ENCODE measurements around the gene ZSCAN23. TPM values are rescaled to one million over a fixed set of nuclear protein-coding genes. Genes with fewer than 3 reads are reported as not detected.

Gene ZSCAN23
- total and polyA plus RNA-seq, 2 of the 8 experiments (the other 6 are each of a cell fraction or from before 2014, with no cell fraction given), result 0.74 to 5.3 TPM

DNA sequence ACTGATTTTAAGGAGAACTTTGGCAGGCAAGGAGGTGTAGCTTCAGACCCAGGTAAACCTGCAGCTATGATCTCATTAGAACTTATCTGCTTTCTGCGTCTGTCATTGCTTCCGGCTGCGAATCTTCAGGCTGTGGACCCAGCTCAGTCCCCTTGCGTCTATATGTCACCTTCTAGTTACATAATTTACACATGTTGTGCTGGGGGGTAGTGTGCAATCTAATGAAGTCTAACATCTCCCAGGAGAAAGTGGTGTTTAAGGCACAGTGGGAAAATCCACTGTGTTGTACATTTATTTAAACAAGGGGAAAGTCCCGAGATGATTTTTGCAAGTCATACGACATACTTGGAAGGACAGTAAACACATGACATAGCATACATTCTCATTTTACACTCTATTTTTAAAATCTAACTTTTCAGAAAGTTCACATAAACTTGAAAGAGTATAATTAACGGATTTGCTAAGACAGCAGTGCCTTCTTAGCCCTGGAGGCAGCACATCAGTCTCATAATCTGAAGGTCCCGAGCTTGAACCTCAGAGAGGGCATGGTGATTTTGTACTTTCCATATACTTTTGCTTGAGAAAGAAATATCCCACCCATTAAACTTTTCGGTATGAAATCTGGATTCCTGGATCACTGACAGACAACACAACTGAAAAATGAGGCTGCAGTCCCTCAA lies 37.1 kb upstream of the ZSCAN23 start (continued):
- TF ChIP-seq, protein P1, sequence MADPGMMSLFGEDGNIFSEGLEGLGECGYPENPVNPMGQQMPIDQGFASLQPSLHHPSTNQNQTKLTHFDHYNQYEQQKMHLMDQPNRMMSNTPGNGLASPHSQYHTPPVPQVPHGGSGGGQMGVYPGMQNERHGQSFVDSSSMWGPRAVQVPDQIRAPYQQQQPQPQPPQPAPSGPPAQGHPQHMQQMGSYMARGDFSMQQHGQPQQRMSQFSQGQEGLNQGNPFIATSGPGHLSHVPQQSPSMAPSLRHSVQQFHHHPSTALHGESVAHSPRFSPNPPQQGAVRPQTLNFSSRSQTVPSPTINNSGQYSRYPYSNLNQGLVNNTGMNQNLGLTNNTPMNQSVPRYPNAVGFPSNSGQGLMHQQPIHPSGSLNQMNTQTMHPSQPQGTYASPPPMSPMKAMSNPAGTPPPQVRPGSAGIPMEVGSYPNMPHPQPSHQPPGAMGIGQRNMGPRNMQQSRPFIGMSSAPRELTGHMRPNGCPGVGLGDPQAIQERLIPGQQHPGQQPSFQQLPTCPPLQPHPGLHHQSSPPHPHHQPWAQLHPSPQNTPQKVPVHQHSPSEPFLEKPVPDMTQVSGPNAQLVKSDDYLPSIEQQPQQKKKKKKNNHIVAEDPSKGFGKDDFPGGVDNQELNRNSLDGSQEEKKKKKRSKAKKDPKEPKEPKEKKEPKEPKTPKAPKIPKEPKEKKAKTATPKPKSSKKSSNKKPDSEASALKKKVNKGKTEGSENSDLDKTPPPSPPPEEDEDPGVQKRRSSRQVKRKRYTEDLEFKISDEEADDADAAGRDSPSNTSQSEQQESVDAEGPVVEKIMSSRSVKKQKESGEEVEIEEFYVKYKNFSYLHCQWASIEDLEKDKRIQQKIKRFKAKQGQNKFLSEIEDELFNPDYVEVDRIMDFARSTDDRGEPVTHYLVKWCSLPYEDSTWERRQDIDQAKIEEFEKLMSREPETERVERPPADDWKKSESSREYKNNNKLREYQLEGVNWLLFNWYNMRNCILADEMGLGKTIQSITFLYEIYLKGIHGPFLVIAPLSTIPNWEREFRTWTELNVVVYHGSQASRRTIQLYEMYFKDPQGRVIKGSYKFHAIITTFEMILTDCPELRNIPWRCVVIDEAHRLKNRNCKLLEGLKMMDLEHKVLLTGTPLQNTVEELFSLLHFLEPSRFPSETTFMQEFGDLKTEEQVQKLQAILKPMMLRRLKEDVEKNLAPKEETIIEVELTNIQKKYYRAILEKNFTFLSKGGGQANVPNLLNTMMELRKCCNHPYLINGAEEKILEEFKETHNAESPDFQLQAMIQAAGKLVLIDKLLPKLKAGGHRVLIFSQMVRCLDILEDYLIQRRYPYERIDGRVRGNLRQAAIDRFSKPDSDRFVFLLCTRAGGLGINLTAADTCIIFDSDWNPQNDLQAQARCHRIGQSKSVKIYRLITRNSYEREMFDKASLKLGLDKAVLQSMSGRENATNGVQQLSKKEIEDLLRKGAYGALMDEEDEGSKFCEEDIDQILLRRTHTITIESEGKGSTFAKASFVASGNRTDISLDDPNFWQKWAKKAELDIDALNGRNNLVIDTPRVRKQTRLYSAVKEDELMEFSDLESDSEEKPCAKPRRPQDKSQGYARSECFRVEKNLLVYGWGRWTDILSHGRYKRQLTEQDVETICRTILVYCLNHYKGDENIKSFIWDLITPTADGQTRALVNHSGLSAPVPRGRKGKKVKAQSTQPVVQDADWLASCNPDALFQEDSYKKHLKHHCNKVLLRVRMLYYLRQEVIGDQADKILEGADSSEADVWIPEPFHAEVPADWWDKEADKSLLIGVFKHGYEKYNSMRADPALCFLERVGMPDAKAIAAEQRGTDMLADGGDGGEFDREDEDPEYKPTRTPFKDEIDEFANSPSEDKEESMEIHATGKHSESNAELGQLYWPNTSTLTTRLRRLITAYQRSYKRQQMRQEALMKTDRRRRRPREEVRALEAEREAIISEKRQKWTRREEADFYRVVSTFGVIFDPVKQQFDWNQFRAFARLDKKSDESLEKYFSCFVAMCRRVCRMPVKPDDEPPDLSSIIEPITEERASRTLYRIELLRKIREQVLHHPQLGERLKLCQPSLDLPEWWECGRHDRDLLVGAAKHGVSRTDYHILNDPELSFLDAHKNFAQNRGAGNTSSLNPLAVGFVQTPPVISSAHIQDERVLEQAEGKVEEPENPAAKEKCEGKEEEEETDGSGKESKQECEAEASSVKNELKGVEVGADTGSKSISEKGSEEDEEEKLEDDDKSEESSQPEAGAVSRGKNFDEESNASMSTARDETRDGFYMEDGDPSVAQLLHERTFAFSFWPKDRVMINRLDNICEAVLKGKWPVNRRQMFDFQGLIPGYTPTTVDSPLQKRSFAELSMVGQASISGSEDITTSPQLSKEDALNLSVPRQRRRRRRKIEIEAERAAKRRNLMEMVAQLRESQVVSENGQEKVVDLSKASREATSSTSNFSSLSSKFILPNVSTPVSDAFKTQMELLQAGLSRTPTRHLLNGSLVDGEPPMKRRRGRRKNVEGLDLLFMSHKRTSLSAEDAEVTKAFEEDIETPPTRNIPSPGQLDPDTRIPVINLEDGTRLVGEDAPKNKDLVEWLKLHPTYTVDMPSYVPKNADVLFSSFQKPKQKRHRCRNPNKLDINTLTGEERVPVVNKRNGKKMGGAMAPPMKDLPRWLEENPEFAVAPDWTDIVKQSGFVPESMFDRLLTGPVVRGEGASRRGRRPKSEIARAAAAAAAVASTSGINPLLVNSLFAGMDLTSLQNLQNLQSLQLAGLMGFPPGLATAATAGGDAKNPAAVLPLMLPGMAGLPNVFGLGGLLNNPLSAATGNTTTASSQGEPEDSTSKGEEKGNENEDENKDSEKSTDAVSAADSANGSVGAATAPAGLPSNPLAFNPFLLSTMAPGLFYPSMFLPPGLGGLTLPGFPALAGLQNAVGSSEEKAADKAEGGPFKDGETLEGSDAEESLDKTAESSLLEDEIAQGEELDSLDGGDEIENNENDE (IDR thresholded peaks at IDR 0.05; ENCODE audit: insufficient replicate concordance, low read length), result no peak

Measured in H1 (cell line).